HL-60 (cell line): Measurements from ENCODE around the gene KIF22.

Source experiments
- CTCF ChIP-seq: IDR thresholded peaks from one replicate; pipeline ENCODE4 v1.5.1; 2011; ENCODE audit warnings: low read length, control low read depth, inconsistent platforms; ENCODE audit not compliant: insufficient read depth
- GABPA ChIP-seq: IDR thresholded peaks from 2 replicates; pipeline ENCODE4 v1.6.1; 2012; ENCODE audit warnings: low read depth
- POLR2AphosphoS5 ChIP-seq: IDR thresholded peaks from 2 replicates; pipeline ENCODE4 v1.6.1; 2012; ENCODE audit warnings: low read depth

GRCh38 chr16:29791845-29792807 lies 1.6 kb downstream of the KIF22 start:
- TF ChIP-seq CTCF (no peak), GABPA (no peak), POLR2AphosphoS5 (no peak)
